WI38 (cell line): Measurements from ENCODE around the gene DDR2.
"Not testable (repeated sequence)": the region's sequence is repeated elsewhere in the genome, so short reads cannot be mapped to it uniquely, and the experiment has no call there.

Experiments
- H3K4me3 ChIP-seq: 2 replicates; pipeline ENCODE4 v1.5.1; 2011; ENCODE audit warnings: low read depth, mild to moderate bottlenecking, control low read depth, low read length
- CTCF ChIP-seq: IDR thresholded peaks from 2 replicates; pipeline ENCODE4 v1.5.1; 2012; ENCODE audit warnings: low read depth, mild to moderate bottlenecking, control low read depth, low read length

The DDR2 gene

GRCh38 chr1:162721471-162721870 is 89.2 kb downstream of the DDR2 start:
- TF ChIP-seq CTCF, result no peak
- no peak overlapping the region for H3K4me3 ChIP-seq

- TF ChIP-seq CTCF, result no peak
- no peak overlapping the region for H3K4me3 ChIP-seq
Measured at GRCh38 chr1:162722036-162722435, 89.8 kb downstream of the DDR2 start.

GRCh38 chr1:162724583-162725120 is 92.4 kb downstream of the DDR2 start:
- H3K4me3 ChIP-seq, result no peak overlapping the region
- TF ChIP-seq CTCF, result no peak

- TF ChIP-seq CTCF, result no peak
- H3K4me3 ChIP-seq, result no peak overlapping the region
Measured at GRCh38 chr1:162725301-162725837, 93.1 kb downstream of the DDR2 start.

DNA sequence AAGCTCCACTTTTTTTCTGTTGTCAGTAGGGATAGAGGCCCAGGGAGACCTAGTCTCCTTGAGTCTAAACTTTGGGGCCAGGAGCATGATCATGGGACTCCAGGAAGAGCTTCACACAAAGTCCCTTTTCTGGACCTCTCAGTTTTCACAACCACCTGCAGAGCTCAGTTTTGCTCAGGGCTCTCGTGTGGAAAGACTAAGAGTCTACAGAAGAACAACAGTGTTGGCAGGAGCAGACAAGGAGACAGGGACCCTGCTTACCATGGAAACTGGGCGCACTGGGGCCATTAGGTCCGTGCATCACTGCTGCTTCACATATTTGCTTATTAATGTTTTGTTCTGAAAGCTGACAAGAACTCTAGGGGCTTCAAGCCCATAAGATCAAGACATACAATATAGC is 94.3 kb downstream of the DDR2 start:
- H3K4me3 ChIP-seq, result no peak overlapping the region
- no peak for TF ChIP-seq CTCF

GRCh38 chr1:162727493-162727892 is 95.2 kb downstream of the DDR2 start:
- H3K4me3 ChIP-seq, result not testable (repeated sequence)

DNA sequence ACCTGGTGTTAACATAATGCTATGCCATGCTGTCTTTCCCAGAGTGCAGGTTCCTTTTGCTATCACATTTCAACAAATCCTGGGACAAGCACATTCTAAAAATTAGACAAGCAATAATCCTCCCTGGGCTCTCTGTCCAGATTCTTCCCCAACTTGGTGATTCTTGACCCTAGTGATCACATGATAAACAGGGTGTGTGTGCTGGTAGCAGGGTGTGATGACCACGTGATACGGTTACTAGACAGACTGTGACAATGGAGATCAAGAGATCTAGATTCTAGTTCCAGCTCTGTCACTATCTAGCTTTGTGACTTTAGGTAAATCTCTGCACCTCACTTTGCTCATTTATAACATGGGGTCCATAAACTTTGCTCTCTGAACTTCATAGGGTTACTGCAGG is 96.3 kb downstream of the DDR2 start:
- TF ChIP-seq CTCF, result no peak
- H3K4me3 ChIP-seq, result no peak overlapping the region

DNA sequence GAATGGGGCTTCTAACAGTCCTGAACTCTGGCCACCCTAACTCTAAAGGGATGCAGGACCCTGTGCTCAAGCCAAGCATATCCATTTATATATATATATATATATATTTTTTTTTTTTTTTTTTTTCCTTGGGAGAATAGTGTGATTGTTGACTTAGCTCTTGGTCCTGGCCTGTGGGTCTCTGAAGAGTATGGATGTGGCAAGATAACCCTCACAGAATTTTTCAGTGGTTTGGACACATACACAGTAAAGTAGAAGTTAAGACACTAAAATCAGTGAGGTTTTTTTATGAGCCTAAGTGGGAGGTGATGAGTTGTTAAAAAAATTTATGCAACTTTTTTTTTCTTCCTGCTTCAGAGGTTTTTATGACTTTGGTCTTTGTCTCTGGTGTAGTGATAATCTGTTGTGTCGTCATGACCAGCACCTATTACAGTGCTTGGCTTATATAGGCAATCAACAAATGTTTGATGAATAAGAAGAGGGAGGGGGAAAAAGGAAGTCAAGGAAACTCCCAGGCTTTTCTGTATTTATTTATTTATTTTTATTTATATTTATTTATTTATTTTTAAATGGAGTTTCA is 97.0 kb downstream of the DDR2 start:
- not testable (repeated sequence) for H3K4me3 ChIP-seq
